Occipital lobe (tissue), 2 donors: ENCODE results near the gene FBLN7. TPM values are rescaled to one million over a fixed set of nuclear protein-coding genes. Genes with fewer than 3 reads are reported as not detected.

ENCODE experiments used
- DNase-seq: peaks from one replicate; lab custom pipeline; 2025; lab: John Stamatoyannopoulos, UW
- total RNA-seq: library from RNA; depleted of rRNA; stranded (reverse); fragments of >200 nt; gene quantifications from one replicate; pipeline ENCODE4 v1.2.3, GENCODE V29; 2014

Gene FBLN7
- total RNA-seq, 1 donor from 2014 or later, result 0.62 TPM

- DNase-seq, result no peak
Measured at GRCh38 chr2:112229348-112229747, 91.2 kb downstream of the FBLN7 start.

- no peak for DNase-seq
Measured at GRCh38 chr2:112230371-112230770, 92.2 kb downstream of the FBLN7 start.

Other genes with a start within 250 kb of the FBLN7 start
- gene MERTK, start 239.8 kb upstream of the FBLN7 start, total RNA-seq, result 7.2 TPM
- 15.3 TPM for gene TMEM87B, start 83.1 kb upstream of the FBLN7 start, total RNA-seq
- 26.0 TPM for gene ZC3H8, start 116.7 kb downstream of the FBLN7 start, total RNA-seq
- gene ZC3H6, start 137.2 kb downstream of the FBLN7 start, total RNA-seq, result 30.4 TPM